Omental fat pad (tissue), 4 donors: ENCODE results near the gene TUT7. TPM values are rescaled to one million over a fixed set of nuclear protein-coding genes. Genes with fewer than 3 reads are reported as not detected.

Experiments used
- ATAC-seq: fragments of 150-250 bp; one replicate; pipeline ENCODE4 v1.9.1; 2016; ENCODE audit warnings: mild to moderate bottlenecking, moderate library complexity; ENCODE audit not compliant: low FRiP score
- DNase-seq: peaks from one replicate; pipeline ENCODE4 v3.0.0-alpha.2; 2019; ENCODE audit warnings: low spot score
- total RNA-seq, 4 donors: library from RNA; depleted of rRNA; stranded (reverse); fragments of >200 nt; gene quantifications; one replicate each; pipeline ENCODE4 v1.1.0, GENCODE V29; 2016
- TF ChIP-seq, protein P1 (sequence below), 3 donors: fragments of 450-650 bp; IDR thresholded peaks; one replicate each; pipeline ENCODE4 v1.5.1; 2016 to 2017; ENCODE audit warnings: antibody characterized with exemption in 3 of 3, mild to moderate bottlenecking in 3 of 3, moderate library complexity in 2 of 3

TUT7 gene
- total RNA-seq, 4 donors from 2014 or later, result 50.8 to 61.8 (median 56.7) TPM

DNA sequence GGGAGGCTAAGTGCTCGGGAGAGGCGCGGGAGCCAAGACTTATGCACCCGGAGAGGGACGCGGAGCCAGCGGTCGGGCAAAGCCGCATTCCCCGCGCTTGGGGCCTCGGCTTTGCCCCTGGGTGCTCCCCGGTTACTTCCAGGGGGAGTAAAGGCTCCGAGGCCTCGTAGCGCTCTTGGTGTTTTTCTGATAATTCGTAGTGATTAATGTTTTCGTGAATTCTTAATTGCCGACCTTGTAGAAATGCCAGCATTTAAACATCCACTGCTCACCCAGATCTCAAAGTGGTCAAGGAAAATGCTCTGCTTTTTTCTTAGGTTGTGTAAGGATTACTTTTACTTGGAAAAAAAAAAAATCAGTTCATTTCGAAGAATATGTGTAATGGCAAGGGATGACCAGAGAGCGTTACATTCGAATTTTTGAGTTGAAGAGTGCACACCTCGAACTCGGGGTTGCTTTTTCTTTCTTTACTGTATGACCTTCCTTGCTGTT, 654 bp upstream of the TUT7 start:
- TF ChIP-seq, protein P1, sequence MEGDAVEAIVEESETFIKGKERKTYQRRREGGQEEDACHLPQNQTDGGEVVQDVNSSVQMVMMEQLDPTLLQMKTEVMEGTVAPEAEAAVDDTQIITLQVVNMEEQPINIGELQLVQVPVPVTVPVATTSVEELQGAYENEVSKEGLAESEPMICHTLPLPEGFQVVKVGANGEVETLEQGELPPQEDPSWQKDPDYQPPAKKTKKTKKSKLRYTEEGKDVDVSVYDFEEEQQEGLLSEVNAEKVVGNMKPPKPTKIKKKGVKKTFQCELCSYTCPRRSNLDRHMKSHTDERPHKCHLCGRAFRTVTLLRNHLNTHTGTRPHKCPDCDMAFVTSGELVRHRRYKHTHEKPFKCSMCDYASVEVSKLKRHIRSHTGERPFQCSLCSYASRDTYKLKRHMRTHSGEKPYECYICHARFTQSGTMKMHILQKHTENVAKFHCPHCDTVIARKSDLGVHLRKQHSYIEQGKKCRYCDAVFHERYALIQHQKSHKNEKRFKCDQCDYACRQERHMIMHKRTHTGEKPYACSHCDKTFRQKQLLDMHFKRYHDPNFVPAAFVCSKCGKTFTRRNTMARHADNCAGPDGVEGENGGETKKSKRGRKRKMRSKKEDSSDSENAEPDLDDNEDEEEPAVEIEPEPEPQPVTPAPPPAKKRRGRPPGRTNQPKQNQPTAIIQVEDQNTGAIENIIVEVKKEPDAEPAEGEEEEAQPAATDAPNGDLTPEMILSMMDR (IDR thresholded peaks at IDR 0.05), result no peak
- no peak for ATAC-seq
- DNase-seq, result peak; percentile 26

DNA sequence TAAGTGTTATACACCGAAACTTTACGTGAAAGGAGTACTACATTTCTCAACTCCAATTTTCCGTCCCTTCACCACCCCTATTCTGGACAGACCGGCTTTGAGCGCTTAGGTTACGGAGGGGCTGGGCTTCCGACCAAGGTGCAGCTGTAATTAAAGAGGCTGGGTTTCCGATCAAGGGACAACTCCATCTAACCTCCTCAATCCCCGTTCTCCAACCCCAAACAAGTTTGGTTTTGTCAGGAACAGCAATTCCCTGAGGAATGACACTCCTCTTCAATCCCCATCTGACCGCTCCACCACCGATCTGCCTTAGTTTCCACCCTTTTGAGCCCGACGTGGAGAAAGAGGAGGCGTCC, 577 bp downstream of the TUT7 start:
- peak; percentile 5 for ATAC-seq
- TF ChIP-seq, protein P1 (IDR thresholded peaks at IDR 0.05), result no peak
- no peak for DNase-seq

DNA sequence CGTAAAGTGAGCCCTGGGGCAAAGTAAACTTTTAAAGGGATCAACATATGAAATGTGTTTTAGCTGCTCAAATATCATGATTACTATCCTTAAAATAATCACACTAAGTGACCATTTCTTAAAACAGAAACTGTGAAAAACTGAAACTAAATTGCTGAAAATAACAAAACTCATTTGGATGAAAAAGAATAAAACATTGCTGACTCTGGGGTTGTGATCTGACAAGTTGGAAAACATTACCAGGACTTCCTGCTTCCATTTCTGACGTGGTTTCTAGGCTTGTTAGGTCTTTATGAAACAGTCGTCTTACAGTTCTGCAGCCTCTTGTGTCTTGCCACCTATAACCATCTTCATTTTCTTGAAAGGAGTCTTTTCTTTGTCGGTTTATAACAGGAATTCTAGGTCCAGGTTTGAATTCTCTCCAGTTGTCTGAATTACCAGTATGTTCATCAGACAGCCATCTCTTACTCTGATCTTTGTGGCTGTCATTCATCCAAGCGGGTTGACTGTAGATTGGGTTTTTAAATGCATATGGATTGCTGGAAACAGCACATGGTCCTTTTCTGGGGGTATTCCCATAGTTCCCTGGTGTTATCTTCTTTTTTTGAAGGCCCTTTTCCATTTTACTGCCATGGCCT, 1.7 kb downstream of the TUT7 start:
- TF ChIP-seq, protein P1 (IDR thresholded peaks at IDR 0.05), result no peak
- DNase-seq, result no peak
- no peak for ATAC-seq

DNA sequence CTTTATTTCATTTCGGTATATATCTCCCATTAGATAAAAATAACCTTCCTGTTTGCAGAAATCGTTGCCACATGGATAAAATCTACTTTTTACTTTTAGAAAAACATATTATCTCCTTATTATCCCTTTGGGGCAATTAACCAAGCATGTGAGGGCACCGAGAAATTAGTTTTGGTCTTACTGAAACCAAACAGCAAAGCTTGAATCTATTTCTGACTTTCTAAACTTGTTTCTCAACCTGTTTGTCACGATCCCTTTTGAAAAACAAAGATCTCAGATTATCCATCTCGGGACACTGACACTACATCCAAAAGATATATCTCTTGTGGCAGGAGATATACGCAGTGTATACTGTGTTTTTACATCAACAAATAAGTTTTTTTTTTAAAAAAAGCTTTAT, 2.3 kb downstream of the TUT7 start:
- no peak for ATAC-seq
- TF ChIP-seq, protein P1 (IDR thresholded peaks at IDR 0.05), result no peak
- no peak for DNase-seq

DNA sequence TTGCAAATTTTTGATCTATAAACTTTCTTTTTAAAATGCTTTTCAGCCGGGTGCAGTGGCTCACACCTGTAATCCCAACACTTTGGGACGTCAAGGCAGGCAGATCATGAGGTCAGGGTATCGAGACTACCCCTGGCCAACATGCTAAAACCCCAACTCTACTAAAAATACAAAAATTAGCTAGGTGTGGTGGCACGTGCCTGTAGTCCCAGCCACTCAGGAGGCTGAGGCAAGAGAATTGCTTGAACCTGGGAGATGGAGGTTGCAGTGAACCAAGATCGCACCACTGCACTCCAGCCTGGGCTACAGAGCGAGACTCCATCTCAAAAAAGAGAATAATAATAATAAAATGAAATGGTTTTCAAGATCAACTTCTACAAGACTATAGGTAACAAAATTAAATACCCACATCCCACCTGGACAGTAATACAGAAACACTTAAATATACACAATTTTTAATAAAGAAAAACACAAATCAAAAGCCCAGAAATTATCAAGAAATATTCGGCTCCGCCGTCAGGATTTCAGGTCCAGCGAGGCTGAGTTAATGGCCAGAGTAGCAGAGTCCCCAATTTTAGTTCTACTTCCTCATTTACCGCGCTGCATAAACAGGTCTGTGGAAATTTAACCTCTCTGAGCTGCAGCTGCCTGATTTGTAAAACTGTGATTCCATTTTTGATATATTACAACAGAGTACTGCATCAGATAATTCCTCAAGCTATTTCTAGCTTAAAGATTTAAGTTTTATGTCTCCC, 4.0 kb downstream of the TUT7 start:
- ATAC-seq, result no peak
- TF ChIP-seq, protein P1 (IDR thresholded peaks at IDR 0.05), result no peak
- no peak for DNase-seq

DNA sequence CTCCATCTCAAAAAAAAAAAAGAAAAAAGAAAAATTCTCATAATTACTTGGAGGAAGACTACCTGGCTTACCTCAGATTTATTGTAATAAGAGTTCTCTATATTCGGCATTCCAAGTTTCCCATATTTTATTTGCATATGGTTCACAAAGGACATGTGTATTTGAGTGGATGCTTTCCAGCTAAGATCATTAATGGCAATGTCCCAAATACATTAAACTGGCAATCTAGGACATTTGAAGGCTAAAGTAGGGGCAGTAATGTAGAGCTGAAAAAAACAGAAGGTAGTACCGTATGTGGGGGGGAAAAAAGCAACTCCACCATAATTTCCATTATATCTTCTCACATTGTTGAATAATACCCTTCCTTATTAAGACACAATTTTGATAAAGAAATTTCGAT, 4.9 kb downstream of the TUT7 start:
- TF ChIP-seq, protein P1 (IDR thresholded peaks at IDR 0.05), result no peak
- ATAC-seq, result no peak
- DNase-seq, result no peak

DNA sequence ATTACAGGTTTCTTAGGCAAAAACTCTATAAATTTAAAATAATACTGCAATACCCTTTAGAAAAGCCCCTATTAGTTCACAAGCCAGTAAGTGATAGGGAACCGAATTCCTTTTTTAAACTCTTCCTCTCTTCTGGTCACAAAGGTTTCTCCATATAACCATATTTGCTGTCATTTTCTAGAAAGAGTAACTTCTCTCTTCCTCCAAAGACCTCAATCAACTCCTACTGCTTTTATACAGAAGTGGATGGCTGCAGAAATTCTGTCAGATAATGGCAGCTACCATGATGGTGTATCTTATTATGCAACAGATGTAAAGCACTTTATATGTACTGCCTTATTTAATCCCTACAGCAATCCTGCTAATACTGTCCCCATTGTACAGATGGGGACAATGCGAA, 6.2 kb downstream of the TUT7 start:
- TF ChIP-seq, protein P1 (IDR thresholded peaks at IDR 0.05), result no peak
- DNase-seq, result no peak
- ATAC-seq, result no peak
